NCI-H187 treated with DMSO at 0.1 percent for 48 hours (cell line): ENCODE data around the gene ZBTB16.

Source experiments
- DNase-seq: peaks from one replicate; lab custom pipeline; 2025; lab: John Stamatoyannopoulos, UW

The ZBTB16 gene

DNA sequence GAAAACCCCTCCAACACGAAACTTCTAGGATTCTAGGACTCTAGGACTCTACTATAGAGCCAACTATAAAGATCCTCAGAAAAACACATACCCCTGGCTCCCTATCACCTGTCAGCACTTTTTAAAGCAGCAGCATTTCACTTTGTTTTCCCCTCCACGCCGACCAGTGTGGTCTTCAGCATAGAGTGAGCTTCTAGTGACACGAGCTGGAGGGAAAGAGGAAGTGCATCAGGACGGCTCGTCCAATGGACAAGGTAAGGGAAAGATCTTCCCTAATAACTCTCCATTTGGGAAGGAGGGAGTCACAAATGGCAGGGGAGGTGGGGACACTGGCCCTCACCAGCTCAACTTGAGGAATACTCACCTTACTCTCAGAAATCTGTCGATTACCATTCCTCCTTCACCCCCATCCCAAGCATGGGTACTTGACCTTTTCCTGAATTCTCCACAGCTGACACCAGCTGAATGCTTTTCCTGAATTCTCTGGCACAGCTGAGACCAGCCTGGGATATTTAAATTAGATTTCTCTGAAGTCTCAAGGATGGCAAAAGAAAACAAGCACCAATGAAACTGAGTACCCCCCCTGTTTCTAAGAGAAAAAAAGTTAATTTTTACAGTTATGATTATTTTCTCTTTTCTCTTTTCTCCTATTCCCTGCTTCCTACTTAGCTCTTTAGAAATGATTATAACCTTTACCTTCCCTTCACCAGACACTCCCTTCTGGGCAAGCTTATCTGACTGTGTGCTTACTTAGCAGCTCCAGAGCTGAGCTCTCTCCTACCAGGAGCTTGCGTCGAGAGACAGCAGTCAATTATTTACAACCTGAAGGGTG is 203.4 kb downstream of the ZBTB16 start:
- DNase-seq: no peak

DNA sequence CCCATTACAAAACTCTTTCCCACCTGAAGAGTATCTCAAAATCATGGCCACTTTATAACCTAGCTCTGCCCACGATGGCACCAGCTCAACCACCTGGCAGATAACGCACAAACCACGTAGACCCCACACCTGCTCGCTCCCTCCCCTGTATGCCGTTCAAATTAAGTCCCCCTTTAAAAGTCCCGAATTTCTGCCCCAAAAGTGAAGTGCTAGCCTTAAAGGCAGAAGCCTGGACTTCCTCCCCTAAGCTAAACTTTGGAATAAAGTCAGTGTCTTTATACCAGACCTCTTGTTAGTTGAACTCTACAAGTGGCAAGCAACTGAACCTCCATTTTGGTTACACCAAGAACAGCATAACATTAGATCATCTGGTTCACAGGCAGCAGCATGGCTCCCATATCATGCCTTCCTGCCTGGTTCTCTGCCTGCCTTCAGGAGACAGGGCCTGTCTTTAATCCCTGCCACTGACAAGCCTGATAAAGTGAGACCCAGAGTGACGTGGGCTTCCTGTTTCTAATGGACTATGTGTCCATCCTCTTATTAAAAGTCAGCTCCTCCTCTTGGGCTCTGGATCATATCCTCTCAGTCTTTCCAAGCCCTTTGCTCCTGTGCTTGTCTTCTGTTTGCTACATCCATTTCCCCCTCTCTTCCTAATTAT is 204.1 kb downstream of the ZBTB16 start:
- DNase-seq: no peak

DNA sequence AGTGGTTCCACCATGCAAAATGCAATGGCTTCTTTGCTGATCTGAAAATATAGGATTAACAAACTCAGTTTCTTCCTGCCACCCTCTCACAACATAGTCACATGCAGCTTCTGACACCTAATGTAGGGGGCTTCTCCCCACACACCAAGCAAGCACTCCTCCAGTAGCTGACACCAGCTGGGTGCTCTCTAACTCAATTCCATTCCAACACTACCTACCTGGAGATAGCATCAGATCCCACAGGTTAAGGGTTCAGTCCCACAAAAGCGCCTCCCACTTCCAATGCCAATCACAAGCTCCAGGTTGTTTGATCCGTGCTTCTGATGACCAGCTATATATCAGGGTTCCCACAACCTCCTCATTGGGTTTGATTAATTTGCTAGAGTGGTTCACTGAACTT is 204.9 kb downstream of the ZBTB16 start:
- DNase-seq: no peak

DNA sequence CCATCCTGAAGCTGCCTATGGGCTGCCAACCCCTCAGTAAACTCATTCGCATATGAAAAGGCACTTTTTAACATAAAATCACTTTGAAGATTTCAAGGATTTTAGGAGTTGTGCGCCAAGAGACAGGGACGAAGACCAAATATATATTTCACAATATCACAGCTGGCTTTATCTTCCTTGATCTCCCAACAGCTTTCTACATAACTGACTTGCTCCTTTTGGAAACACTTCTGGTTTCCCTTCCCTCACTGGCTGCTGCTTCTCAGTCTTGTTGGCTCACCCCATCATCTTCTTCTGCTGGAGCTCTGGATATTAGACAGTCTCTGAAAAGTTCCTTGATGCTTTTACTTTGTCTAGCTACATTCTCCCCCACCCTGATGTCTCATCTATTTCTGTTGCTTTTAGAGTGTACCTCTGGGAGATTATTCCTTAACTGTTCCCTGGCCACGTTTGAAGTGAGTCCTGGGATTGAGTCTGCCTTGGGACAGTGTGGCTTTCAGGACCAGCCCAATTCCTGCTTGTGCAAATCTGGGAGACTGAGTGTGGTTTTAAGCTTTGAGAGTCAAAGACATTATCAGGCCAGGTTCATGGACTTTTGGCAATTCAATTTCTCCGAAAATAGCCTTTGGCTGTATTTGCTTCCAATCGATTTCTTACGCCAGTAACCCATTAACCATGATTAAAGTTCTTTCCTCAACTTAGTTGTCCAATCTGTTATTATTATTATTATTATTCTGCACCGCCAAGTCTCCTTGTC is 205.8 kb downstream of the ZBTB16 start:
- no peak for DNase-seq

DNA sequence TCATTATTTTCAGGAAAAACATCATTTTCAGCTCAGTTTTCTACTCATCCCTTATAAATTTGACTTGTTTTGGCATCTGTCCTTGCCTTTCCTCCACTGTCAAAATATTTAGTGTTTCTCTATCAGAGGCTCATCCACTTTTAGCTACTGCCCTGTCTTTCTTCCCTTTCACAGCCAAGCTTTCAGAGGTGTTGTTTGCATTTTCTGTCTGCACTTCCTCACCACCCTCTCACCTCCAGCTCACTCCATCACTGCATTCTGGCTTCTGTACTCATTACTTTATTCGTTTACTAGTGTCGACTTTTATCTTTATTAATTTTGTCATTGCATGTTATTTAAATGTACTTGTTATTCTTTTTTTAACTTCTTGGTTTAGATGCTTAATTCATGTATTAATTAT is 210.0 kb downstream of the ZBTB16 start:
- DNase-seq: no peak

DNA sequence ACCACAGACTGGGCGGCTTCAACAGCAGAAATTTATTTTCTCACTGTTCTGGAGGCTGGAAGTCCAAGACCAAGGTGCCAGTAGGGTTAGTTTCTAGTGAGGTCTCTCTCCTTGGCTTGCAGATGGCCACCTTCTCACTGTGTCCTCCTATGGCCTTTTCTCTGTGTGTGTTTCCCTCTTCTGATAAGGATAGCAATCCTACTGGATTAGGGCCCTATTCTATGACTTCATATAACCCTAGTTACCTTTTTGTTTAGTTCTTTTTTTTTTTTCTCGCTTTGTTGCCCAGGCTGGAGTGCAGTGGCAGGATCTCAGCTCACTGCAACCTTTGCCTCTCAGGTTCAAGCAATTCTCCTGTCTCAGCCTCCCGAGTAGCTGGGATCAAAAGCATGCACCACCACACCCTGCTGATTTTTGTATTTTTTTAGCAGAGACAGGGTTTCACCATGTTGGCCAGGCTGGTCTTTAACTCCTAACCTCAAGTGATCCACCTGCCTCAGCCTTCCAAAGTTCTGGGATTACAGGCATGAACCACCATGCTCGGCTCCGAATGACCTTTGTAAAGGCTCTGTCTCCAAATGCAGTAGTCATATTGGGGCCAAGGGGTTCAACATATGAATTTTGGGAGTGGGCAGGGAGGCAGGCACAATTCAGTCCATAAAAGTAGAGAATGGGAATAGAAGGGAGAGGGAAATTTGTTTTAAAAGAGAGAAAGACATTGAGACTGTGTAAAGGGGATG is 211.2 kb downstream of the ZBTB16 start:
- no peak for DNase-seq

DNA sequence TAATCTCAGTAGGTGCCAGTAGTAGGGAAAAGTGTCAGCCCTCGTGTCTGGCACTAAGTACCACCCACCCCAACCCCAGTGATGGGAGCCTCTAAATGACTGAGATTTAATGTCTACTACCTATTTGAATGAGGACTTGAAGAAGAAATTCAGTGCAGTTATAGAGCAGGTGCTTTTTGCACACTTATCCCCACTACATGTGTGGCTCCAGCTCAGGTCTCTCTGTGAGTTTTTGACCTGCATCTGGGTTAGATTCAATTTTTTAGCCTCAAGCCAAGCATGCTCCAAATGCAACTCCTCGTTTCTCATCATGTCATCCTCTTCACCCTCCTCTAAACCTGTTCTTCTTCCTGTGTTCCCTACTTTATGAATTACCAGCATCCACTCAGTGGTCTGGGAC is 211.8 kb downstream of the ZBTB16 start:
- no peak for DNase-seq

DNA sequence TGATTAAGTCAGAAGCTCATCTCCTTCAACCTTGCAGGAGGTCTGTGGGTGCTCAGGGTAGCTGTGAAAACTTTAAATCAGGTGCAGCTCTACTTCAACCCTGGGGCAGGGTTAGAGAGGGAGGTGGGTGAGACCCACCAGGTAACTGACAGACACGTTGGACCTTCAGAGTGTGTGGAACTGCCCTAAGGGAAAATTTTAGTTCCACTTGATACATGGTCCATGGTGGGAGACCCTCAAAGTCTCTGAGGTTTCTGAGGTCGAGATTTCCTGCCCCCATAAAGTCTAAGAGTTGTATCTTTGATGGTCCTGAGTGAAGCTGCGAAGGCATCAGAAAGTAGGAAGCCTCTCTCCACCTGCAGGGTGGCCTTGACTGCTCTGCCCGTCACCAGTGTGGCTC is 212.8 kb downstream of the ZBTB16 start:
- no peak for DNase-seq

DNA sequence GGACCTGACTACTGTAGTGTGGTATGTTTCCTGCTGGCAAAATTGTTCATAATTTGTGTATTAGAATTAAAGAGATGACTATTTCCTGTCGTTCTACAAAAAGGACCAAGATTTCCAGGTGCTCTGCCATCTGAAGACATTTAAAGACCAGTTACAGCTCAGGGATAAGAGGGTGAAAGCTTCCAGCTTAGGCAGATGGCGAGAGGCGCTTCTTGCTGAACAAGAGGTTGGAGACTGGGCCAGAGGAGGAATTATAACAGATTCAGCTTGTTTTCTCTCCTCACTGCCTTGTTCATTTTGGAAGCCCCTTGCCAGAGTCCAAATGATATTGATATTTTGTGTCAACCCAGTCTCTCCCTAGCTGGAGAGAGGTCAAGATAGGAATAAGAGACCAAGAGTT is 213.6 kb downstream of the ZBTB16 start:
- DNase-seq: no peak

DNA sequence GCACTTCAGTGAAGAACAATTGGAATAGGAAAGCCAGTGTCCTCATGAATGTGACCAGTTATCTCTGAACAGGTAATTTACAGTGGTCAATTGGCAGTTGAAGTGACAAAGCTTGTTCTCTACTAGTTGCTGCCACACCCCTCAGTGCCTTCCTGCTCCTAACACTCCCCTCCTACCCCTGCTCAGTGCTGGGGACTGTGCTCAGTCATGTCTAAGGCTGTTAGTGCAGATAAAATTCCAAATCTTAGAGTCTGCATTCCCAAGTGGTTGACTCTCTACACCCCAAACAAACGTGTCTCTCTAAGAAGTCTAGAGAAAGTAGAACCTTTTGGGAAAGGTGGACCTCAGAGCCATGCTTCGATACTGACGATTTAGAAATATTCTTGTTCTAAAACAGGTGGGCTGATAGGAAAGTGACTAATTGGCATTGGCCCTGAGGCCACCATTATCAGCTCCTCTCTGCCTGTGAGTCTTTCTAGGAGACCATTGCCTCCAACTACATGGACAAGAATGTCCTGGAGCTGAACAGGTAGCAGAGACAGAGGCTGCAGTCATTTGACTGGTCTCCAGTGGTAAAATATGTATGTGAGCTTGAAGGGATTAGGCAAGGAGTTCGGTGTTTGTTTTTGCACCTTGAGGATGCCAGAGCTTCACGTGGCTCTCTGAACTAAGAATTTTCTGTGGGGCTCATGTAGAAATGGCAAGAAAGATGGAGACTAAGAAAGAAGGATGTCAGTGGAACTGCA is 214.6 kb downstream of the ZBTB16 start:
- DNase-seq: no peak

DNA sequence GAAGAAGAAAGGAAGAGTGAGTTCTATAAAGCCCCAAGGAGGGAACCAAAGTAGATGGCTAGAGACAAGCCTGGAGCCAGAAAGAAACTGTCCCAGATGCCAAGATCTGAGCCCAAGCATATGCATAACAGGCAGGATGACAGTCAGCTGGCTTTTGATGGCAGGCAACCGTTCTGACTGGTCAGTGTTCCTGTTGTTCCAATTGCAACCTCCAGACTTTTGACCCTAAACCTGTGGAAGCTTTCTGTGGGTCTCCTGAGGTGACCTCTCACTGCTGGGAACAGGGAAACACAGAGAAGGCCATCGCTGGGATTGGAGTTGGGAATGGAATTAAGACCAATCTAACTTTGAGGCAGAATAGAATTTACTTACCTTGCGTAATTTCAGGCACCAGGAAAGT is 215.1 kb downstream of the ZBTB16 start:
- no peak for DNase-seq

DNA sequence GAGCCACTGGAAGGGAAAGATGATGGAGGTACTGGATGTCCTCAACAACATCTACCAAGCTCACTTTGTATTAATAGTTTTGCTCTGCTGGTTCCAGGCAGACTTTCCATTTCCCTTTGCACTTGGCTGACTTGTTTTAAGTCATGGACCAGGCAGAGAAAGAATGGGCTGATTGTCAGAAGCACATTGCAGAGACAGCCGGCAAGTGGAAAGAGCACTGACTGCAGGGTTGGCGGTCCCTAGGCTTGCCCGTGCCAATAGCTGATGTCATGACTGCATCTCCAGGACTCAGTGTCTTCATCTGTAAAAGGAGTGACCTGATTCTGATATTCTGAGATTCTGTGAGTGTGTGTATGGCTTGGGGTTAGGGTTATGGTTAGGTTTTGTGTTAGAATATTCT is 215.8 kb downstream of the ZBTB16 start:
- DNase-seq: no peak

DNA sequence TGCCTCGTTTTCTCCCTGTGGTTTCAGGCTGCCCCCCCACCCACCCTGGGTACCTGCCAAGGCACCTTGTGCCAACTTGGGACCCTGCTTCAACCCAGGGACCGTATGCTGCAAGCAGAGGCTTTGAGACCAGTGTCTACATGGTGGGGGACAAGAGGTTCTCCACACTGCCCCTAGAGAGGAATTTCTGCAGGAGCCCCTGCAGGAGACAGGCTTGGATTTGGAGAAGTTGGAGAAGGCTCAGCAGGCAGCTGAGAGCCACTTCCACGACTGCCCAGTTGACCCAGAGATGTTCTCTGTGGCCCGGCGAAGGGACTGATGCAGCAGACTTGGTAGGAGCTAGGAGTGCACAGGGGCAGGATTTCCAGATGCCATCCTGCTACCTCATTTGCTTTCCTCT is 216.6 kb downstream of the ZBTB16 start:
- DNase-seq: no peak

DNA sequence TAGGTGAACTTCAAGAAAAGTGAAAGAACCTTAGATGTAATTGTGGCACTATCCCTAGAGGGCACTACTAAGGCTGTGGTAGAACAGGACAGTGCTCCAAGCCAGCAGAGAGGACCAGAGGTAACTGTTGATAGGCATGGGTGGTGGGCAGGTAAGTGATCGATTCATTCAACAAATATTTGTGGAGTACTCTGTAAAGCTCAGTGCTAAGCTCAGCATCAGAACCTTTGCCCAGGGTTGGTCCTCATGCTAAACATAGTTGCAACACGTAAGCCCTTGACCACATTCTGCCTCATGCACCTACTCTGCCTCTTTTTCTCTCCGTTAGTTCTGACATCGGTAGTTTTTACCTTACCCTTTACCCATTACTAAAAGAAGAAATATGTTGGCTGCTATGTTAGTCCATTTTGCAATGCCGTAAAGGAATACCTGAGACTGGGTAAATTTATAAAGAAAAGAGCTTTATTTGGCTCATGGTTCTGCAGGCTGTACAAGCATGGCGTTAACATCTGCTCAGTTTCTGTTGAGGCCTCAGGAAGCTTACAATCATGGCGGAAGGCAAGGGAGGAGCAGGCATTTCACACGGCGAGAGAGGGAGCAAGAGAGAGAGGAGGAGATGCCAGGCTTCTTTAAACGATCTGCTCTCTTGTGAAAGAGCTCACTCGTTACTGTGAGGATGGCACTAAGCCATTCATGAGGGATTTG is 218.3 kb downstream of the ZBTB16 start:
- DNase-seq: no peak

DNA sequence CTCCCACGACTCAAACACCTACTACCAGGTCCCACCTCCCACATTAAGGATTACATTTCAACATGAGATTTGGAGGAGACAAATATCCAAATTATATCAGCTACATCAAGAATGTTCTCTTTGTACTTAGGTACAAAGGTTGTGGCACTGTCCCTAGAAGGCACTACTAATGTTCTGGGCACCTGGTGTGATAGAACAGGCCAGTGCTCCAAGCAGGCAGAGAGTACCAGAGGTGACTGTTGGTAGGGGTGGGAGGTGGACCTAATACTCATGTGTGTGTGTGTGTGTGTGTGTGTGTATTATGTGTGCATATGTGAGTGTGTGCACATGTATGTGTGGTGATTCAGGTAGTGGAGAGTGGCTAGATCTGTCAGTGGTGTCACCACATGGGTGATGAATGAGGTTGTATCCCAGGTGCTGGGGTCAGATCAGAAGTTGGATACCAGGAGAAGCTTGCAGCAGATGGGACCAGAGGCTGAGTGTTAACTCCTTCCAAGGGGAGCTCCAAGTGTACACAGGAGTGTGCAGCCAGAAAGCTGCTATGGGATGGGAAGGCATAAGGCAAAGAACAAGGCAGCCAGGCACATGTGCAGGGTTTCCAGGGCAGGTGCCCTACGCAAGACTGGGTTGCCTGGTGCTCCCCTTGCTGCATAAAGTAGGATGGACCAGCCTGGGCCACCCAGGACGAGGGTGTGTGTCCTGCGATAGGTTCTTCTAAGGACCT is 219.0 kb downstream of the ZBTB16 start:
- DNase-seq: no peak

DNA sequence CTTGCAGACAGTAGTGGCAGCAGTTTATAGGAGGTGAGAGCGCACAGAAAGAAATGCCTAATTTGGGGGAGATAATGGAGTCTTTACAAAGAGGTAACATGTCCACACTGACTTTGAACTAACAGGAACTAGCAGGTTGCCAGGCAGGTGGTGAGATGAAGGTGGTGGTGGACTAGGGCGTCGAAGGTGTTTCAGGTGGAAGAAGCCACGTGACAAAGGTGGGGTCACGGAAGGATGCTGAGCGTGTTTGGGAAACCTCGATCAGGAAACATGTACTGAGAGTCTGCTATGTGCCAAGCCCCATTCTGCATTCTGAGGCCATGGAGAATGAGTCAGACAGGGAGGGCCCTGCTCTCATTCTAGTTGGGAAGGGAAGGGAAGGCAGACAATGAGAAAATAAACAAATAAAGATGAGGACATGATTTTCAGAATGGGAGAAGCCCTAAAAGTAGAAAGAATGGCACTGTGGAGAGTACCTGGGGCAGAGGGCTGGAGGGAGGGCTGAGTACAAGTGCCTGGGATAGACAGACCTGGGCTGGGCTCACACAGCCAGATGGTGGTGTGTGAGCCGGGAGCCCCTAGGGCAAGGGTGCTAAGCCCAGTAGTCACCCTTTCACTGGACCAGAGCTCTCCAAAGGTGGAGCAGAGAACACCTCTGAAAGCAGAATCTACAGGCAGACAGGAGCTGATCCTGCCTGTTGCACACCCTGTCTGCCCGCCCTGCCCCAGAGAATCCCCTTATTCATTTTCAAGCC is 220.5 kb downstream of the ZBTB16 start:
- DNase-seq: no peak

DNA sequence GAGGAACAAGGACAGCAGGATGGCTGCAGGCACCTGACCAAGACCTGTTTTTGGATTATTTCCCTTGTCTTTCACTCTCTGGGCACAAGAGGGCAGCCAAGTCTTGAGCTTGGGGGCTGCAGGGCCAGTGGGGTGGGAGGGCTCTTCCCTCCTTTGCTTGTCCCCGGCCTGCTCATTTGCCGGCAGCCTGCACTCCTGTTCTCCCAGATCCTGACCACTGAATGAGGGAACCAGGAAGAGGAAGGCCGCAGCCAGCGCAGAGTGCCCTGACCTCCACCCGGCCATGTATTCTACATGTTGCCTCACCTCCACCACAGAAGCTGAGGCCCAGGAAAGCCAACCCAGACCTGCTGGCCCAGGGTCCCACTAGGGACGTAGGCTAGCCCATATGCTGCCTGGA is 221.2 kb downstream of the ZBTB16 start:
- DNase-seq: no peak

DNA sequence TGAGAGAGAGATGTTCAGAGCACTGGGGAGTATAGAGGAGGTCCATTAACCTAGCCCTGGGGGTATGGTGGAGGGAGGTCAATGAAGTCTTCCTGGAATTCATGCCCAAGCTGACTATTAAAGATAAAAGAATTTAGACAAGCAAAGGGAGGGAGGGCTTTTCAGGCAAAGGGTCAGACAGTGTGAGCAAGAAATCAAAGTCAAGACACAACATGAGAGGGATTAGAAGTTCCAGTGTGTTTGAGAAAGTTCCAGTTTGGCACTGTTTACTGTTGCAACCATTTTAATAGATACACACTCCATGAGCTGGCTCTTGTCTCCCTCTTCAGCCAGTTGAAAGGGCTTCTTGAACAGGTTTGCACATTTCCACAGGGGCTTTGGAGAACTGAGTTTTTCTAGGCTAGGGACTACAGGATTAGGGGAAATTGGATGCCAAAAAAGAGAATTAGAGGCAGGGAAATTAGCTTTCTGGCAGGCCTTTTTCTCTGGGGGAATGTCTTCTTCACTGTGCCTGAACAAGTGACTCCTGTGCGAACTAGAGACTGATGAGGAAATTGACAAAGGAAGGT is 222.0 kb downstream of the ZBTB16 start:
- DNase-seq: no peak

DNA sequence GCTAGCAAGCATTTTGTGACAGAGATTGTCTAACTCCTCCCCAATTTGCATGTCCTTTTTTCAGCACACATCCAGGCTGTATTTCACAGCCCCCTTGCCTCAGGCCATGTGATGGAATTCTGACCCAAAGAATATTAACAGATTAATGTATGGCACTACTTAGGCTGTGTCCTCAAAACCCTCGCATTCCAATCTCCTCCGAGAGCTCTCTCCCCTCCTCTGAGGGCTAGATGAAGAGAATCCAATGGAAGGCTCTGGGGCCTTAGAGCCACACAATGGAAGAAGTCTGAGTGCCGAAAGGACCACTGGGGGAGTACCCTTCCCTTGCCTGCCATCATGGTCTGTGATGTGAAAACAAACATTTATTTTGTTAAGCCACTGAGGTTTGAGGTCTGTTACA is 223.0 kb downstream of the ZBTB16 start:
- no peak for DNase-seq
